ENCODE measurements around the gene CLEC1A. TPM values are rescaled to one million over a fixed set of nuclear protein-coding genes. Genes with fewer than 3 reads are reported as not detected.

CLEC1A gene
- under 1 TPM; under 0.01 to 0.33 TPM for total RNA-seq

GRCh38 chr12:10098791-10099190, at the start of gene CLEC1A:
TSS of gene CLEC1A (minus strand) at chr12:10098985. CDS start at chr12:10098922, 63 bp downstream.

GRCh38 chr12:10130042-10130441, 31.3 kb upstream of the CLEC1A start, which contains the start of gene CLEC7A:
TSS of gene CLEC7A (minus strand) at chr12:10130199. CDS start at chr12:10130082, 117 bp downstream.

GRCh38 chr12:10030446-10030845, 68.3 kb downstream of the CLEC1A start, which contains the start of gene CLEC9A:
TSS of gene CLEC9A (plus strand) at chr12:10030682. CDS start at chr12:10052688, 22,006 bp downstream.

Other genes with a start within 250 kb of the CLEC1A start
- 10 to 100 TPM in 1 of 2 donors, 1 to 10 TPM in 1; 4.7 to 11.4 TPM for gene CLEC2B, start 229.6 kb downstream of the CLEC1A start, total RNA-seq
- gene KLRF2, start 217.5 kb downstream of the CLEC1A start, total RNA-seq = not detected
- gene CLEC2A, start 166.6 kb downstream of the CLEC1A start, total RNA-seq = not detected
- not detected for gene CLEC12A, start 127.6 kb downstream of the CLEC1A start, total RNA-seq
- under 1 TPM in 1 of 2 donors, not detected in 1; under 0.01 TPM for gene CLEC1B, start 99.9 kb downstream of the CLEC1A start, total RNA-seq
- not detected for gene CLEC12B, start 88.4 kb downstream of the CLEC1A start, total RNA-seq
- not detected for gene CLEC9A, start 68.3 kb downstream of the CLEC1A start, total RNA-seq
- gene CLEC7A, start 31.2 kb upstream of the CLEC1A start, total RNA-seq = under 1 TPM; under 0.01 to 0.33 TPM
- gene OLR1, start 73.1 kb upstream of the CLEC1A start, total RNA-seq = not detected
- gene TMEM52B, start 80.0 kb upstream of the CLEC1A start, total RNA-seq = not detected
- gene GABARAPL1, start 113.9 kb upstream of the CLEC1A start, total RNA-seq = 10 to 100 TPM; 25.0 to 37.2 TPM
- under 1 TPM in 1 of 2 donors, not detected in 1; under 0.01 TPM for gene KLRD1, start 208.9 kb upstream of the CLEC1A start, total RNA-seq

Data from melanocyte of skin (primary cell).